Measurements from ENCODE around the gene ANKFY1.

Gene ANKFY1, protein sequence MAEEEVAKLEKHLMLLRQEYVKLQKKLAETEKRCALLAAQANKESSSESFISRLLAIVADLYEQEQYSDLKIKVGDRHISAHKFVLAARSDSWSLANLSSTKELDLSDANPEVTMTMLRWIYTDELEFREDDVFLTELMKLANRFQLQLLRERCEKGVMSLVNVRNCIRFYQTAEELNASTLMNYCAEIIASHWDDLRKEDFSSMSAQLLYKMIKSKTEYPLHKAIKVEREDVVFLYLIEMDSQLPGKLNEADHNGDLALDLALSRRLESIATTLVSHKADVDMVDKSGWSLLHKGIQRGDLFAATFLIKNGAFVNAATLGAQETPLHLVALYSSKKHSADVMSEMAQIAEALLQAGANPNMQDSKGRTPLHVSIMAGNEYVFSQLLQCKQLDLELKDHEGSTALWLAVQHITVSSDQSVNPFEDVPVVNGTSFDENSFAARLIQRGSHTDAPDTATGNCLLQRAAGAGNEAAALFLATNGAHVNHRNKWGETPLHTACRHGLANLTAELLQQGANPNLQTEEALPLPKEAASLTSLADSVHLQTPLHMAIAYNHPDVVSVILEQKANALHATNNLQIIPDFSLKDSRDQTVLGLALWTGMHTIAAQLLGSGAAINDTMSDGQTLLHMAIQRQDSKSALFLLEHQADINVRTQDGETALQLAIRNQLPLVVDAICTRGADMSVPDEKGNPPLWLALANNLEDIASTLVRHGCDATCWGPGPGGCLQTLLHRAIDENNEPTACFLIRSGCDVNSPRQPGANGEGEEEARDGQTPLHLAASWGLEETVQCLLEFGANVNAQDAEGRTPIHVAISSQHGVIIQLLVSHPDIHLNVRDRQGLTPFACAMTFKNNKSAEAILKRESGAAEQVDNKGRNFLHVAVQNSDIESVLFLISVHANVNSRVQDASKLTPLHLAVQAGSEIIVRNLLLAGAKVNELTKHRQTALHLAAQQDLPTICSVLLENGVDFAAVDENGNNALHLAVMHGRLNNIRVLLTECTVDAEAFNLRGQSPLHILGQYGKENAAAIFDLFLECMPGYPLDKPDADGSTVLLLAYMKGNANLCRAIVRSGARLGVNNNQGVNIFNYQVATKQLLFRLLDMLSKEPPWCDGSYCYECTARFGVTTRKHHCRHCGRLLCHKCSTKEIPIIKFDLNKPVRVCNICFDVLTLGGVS

DNA sequence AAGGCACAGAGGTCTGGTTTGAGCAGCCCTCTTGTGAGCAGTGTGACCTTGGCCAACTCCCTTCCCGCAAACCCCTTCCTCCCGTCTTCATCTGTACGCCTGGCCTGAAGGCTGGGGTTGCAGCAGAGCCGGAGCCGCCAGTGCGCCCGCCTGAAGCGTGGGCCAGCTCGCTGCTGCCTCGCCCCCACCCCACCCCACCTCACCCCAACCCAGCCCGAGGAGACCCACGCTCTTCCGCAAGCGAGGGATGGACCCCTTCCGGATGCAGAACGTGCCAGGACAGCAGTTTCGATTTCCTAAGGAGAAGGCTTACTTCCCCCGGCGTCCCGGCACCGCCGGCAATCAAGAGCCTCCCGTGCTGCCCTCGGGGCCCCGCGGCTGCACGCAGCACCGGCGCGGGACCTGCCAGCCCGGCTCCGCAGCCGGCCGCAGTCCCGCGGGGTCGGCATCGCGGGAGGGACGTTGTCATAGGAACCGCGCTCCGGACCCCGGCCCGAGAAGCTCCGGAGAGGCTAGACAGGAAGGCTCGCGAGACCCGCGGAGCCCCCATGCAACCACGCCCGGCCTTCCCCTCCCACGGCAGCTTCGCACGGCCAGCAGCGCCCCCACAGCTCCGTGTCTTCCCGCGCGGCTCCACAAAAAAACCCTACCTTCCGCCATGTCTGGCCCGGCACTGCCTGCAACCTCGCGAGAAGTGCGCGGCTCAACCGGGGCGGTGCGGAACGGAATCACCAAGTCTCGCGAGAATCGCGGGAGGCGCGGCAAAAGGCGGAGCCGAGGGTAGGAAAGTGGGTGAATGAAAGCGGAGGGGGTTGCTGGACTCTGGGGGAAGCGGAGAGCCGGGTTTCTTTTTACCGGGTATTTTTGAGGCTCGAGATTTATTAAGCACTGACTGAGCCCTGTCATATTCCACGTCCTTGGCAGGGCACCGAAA, at the start of gene ANKFY1:
TSS of gene ANKFY1 (minus strand) at position 698 of the 934 bp plus-strand sequence. CDS start at position 660, 38 bp downstream.
- peak; percentile 99 for DNase-seq

GRCh38 chr17:4310354-4311060, 46.7 kb upstream of the ANKFY1 start:
- no peak for DNase-seq

DNA sequence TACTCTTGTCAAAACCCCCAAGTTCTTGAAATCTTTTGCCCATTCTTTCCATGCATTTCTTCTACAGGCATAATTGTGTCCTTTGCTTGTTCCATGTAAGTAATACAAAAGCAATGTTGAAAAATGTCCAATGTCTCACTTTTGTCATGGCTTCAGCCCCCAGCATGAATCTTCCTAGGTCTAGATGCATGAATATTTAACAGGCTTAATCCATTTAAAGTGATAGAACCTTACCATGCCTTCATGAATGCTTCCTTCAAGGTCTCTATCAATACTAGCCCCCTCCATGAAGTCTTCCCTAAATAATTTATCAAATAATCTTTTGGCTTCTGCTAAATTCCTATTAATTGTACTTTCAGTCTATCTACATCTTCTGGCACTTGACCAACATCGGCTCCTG, 46.1 kb upstream of the ANKFY1 start:
- no peak for DNase-seq

GRCh38 chr17:4307179-4307930, 43.6 kb upstream of the ANKFY1 start:
- DNase-seq = no peak

GRCh38 chr17:4305224-4305623, 41.4 kb upstream of the ANKFY1 start:
- DNase-seq = no peak

DNA sequence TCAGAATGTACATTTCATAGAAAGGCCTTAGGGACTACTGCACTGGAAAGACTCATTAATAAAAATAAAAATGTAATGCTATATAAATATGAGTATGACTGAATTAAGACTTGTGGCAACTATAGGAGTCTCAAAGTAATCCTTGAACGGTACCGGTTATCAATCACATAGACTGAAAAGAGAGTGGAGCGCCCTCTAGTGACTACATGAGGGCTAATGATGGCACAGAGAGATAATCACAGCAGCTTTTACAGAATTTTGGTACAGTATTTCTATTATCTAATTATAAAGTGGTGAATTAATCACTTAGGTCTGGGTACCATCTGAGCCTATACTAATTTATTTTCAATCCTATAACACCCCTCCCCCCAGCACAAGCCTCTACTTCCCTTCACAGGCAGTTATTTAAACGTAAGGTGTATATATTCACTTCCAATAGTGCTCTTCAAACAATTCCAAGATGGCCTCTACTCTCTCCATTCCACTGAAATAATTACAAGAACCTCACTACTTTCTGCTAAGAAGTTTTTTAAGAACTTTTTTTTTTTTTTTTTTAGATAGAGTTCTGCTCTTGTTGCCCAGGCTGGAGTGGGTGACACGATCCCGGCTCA, 40.7 kb upstream of the ANKFY1 start:
- no peak for DNase-seq

DNA sequence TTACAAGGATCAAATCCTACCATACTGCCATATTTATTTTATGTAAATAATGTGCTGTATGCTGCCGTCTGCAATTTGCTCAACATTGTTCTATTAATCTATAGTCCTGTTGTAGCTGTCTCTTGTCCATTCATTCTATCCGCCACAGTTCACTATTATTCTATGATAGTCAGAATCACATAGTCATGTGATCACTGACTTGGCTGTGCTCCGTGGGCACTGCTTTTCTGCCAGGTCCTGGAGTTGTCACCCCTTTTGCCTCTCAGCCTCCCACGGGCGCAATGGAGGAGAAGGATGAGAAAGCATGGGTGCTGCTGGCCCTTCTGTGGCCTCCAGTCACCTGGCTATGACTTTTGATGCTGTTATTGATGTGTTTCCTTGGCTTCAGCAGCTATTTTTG, 37.3 kb upstream of the ANKFY1 start:
- DNase-seq = no peak

DNA sequence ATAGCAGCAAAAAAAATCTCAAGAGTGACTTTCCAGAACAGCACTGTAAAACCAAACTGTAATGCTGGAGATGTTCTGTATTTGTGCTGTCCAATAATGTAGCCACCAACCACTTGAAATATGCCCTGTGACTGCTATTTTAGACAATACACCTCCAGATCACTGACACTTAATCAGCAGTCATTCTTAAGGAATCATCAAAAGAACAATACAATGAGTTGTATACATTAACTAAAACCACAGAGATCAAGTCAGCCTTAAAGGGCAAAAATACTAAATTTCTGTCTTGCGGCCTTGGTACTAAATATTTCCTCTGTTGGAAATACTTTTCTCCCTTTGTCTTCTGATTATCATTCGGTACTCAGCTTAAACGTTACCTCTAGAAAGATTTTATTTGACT, 33.6 kb upstream of the ANKFY1 start:
- DNase-seq = no peak

DNA sequence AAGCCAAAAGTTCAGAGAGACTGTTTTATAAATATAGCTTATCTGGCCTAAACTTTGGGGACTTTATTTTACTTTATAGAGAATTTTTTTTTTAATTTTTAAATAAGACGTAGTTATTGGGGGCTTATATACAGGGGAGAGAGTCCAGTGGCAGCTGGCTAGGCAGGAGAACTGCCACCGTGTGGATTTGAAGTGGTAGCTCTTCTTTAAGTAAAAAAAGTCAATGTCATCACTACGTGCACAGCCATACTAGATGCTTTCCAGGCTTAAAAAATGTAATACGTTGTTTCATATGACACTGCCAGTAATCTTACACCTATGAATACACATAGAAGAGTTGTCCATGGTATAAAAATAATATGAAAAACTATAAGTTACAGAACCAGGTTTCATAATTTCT, 31.9 kb upstream of the ANKFY1 start:
- DNase-seq = no peak

DNA sequence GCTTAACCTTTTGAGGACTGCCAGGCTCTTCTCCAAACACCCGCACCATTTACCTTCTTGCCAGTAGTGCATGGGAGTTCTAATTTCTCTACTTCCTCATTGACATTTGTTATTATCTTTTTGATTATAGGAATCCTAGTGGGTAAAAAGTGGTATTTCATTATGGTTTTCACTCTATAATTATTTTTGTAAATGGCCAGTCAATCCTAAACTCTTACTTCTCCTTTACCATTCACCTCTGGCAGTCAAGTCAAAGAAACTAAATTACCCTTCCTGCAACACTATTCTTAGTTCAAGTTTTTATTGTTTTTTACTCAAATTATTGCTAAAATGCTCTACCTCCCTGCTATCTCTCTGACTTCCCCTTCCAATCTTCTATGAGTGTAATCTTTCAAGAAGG, 29.8 kb upstream of the ANKFY1 start:
- no peak for DNase-seq

DNA sequence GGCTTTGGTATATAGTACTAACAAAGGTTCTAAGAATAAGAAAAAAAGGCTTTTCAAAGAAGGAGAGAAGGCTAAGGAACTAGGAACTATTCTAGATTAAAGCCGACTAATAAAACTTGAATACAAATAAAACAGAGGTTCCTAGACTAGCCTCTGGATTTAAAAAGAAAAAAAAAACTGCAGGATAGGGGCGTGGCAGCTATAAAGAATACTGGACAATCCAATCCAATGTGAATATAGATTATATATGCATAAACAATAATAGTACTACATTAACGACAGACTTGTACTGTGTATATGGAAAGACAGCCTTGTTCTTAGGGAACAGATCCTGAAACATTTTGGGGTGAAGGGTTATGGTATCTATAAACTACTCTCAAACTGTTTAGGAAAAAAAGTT, 23.9 kb upstream of the ANKFY1 start:
- DNase-seq = no peak

DNA sequence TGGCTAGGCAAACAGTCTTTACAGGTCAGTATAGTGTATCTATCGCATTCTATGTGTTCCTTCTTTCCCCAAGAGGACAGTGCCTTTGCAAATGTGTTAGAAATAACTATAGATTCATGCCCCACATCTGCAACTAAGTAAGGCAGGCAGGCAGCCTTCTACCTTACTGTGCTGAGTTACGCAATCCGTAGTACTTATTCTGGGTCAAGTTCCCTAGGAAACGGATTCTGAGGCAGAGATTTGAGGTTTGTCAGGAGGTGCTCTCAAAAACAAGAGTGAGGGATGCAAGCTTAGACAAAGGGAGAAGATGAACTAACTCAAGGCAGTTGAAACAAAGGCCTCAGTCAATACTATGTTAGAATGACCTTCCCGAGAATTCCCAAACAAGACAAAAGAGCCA, 12.7 kb upstream of the ANKFY1 start:
- DNase-seq = no peak

- no peak for DNase-seq
Observed at GRCh38 chr17:4272972-4273368, 9.2 kb upstream of the ANKFY1 start.

DNA sequence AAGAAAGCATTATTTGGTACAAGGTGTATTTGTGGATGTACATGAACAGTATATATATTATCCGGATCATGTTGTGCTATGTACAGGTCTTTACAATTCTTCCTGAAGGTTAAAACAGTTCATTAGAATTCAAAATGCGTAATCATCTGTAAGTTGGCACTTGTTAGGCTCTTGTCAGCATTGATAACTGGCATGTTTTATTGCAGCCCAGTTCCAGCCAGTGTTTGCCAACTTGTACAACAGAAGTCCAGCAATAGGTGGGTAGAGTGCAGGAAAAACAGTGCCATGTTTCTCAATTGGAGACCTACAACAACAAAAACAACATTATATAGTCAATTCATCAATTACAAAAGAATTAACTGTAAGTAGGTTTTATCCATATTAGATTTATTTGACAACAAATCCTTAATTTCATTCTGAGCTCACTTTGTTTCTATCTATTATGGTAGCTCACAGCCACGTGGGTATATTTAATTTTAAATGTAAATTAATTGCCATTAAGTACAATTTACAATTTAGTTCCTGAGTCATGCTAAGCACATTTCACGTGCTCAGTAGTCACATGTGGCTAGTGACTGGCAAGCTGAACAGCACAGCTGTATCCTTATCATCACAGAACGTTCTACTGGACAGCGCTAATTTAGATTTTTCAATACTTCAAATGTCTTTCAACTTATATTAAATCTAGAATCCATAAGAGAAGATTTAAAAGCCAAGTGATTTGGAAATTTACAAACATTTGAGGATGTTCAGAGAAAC, 8.6 kb upstream of the ANKFY1 start:
- no peak for DNase-seq

GRCh38 chr17:4270736-4271135, 7.0 kb upstream of the ANKFY1 start:
- no peak for DNase-seq

GRCh38 chr17:4269915-4270314, 6.1 kb upstream of the ANKFY1 start:
- DNase-seq = no peak

DNA sequence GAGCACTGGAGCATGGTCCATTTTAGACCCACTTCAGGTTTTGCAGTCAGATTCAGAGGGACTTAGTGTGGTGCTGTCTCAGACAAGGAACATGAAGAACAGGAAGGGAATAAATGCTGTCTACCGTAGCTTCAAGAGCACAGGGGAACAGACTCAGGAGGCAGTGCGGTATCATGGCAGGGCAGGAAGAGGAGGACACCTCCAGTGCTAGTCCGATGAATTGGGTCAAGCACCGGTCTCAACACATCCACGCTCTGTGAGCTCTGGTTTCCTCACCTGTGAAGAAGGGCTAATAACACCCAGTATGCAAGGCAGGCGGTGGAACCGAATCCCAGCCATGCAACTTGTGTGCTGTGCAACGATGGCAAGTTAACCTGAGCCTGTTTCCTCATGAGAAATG, 3.6 kb upstream of the ANKFY1 start:
- no peak for DNase-seq

GRCh38 chr17:4266550-4266949, 2.8 kb upstream of the ANKFY1 start:
- no peak for DNase-seq

GRCh38 chr17:4262703-4263102, 1.1 kb downstream of the ANKFY1 start:
- peak; percentile 53 for DNase-seq

- peak; percentile 54 for DNase-seq
Observed at GRCh38 chr17:4261452-4261851, 2.3 kb downstream of the ANKFY1 start.
